NCI-H128 (cell line): ENCODE results near the gene COL4A1.

ENCODE experiments used
- DNase-seq: peaks from one replicate; lab custom pipeline; 2025; ENCODE audit not compliant: unreplicated experiment; lab: John Stamatoyannopoulos, UW

COL4A1 gene

GRCh38 chr13:110099922-110100321 is 207.0 kb downstream of the COL4A1 start:
- no peak for DNase-seq
